Heart right ventricle (tissue), 16 donors: ENCODE results near the gene ETNPPL. TPM values are rescaled to one million over a fixed set of nuclear protein-coding genes. Genes with fewer than 3 reads are reported as not detected.

Experiments
- ATAC-seq, 8 donors: fragments of 200-7000 bp; cut with Tn5 transposase; one replicate each; pipeline ENCODE4 v1.9.1; 2020; ENCODE audit warnings: mild to moderate bottlenecking in 8 of 8, moderate library complexity in 8 of 8, moderate number of reproducible peaks in 1 of 8
- DNase-seq, 2 donors: peaks; one replicate each; pipeline ENCODE4 v3.0.0-alpha.2; 2020
- H3K27ac ChIP-seq, 10 donors: fragments of 200-600 bp; sonication (generic) in 2 of 10; one replicate each; pipeline versions ENCODE4 v1.5.0 to v1.8.0; 2020 to 2022; ENCODE audit warnings: mild to moderate bottlenecking in 3 of 10
- H3K27me3 ChIP-seq, 7 donors: fragments of 200-600 bp; one replicate each; pipeline ENCODE4 v1.8.0; 2021 to 2022; ENCODE audit warnings: mild to moderate bottlenecking in 2 of 7
- H3K36me3 ChIP-seq, 9 donors: fragments of 200-600 bp; sonication (generic) in 1 of 9; one replicate each; pipeline versions ENCODE4 v1.5.0 to v1.8.0; 2020 to 2022; ENCODE audit warnings: mild to moderate bottlenecking in 2 of 9
- H3K4me1 ChIP-seq, 9 donors: fragments of 200-600 bp; sonication (generic) in 1 of 9; one replicate each; pipeline versions ENCODE4 v1.5.0 to v1.8.0; 2020 to 2022; ENCODE audit warnings: mild to moderate bottlenecking in 4 of 9
- H3K4me3 ChIP-seq, 10 donors: fragments of 200-600 bp; sonication (generic) in 2 of 10; one replicate each; pipeline versions ENCODE4 v1.5.0 to v1.8.0; 2020 to 2022; ENCODE audit warnings: mild to moderate bottlenecking in 7 of 10, moderate library complexity in 2 of 10
- H3K9me3 ChIP-seq, 11 donors: fragments of 200-600 bp in 10 of 11; sonication (generic) in 2 of 11; one replicate each; pipeline versions ENCODE4 v1.5.0 to v1.8.0; 2013 to 2022; ENCODE audit warnings: mild to moderate bottlenecking in 2 of 11, control low read depth in 1 of 11, moderate library complexity in 1 of 11
- WGBS, 2 donors: extraction: QIAGEN DNeasy Blood & Tissue Kit; methylation state at CpG; one replicate each; pipeline ENCODE4 v1.1.7; 2013; ENCODE audit warnings: inconsistent platforms in 1 of 2; 5-methylcytosine and 5-hydroxymethylcytosine counted together
- intact Hi-C, 10 donors: fragments of 100-400 bp; cut with DNase I; formaldehyde crosslinking; loops; one replicate each; pipeline versions ENCODE4 v1.11.1 to v1.14.2; 2022
- polyA plus RNA-seq, 2 donors: library from polyadenylated mRNA; stranded (reverse); fragments of 200-250 nt; gene quantifications; one replicate each; pipeline ENCODE4 v1.2.3, GENCODE V29; 2013
- total RNA-seq, 10 donors: library from RNA; stranded (reverse); fragmentation: NEBNext Ultra II Directional in 3 of 10; extraction: Animal tissue kit (Norgen Biotek cat#: 25700) in 3 of 10; gene quantifications; one replicate each; pipeline versions ENCODE4 v1.2.1 to v1.2.4, GENCODE V29; 2021 to 2023
- TF ChIP-seq, protein P1 (sequence below), 9 donors: fragments of 200-600 bp; sonication (generic) in 2 of 9; IDR thresholded peaks; one replicate each; pipeline versions ENCODE4 v1.5.0 to v1.8.0; 2021 to 2022; ENCODE audit warnings: antibody characterized with exemption in 9 of 9, mild to moderate bottlenecking in 5 of 9, moderate library complexity in 1 of 9
- donor health status: Arrhythmogenic right ventricular cardiomyopathy.
- donor health status: ischemic (EF 13 %, LVEDD 7.1; RV severe dilation, severe dysfunction).
- donor health status: healthy with polysubstance abuse.
- donor health status: DM: no; HTN: yes; CAD: no.
- donor health status: DM: no; HTN: no; CAD: no.
- donor health status: ischemic (EF 25% LVEDD 6.9; RV normal size, moderate dysfunction).
- donor health status: ischemic (EF 25% LVEDD 5.7; RV mildly dilated, moderate dysfunction).
- donor health status: healthy.
- donor health status: DM: yes; HTN: yes; CAD: no.
- donor health status: Ischemic cardiomyopathy.
- donor health status: ischemic (EF 35%, LVEDD 5.7; RV mildly dilated, moderate dysfunction).
- donor health status: nonischemic (EF 11% LVEDD 7.7; RV severe dilation, severe dysfunction).
- donor health status: DM: yes; HTN: yes; CAD: no.
- donor health status: PGD.
- donor health status: ischemic (EF 29% LVEDD 5.4; RV normal size, mild dysfunction).
- donor health status: nonischemic (EF 23%, LVEDD 6.1; RV moderate dilation, normal function).

ETNPPL gene
- total and polyA plus RNA-seq, 12 donors: 1.9 to 45.8 (median 5.4) TPM

DNA sequence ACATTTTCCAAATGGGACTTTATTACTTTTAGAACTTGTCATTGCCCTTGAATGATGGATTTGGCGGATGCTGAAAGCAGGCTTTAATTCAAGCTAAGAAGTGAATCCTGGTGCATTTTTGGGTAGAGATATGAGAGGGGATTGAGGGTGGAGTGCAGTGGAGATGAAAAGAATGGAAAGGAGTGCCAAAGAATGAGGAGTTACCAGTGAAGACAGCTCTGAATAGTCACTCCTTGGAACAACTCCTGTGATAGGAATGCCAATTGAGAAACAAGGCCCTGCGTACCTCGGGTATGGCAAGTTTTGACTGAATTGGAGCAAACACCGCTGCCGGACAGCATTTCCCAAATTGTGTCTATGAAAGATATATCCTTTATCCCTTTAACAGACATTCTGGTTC, 36.5 kb upstream of the ETNPPL start:
- ATAC-seq (no peak), DNase-seq (no peak)
- Histone ChIP-seq H3K4me1 (peaks cover 0 to 12% (median 7%) of the 10 kb centered on the region in 9 donors), H3K36me3 (no peaks in the 10 kb centered on the region), H3K9me3 (no peaks in the 10 kb centered on the region), H3K27me3 (no peaks in the 10 kb centered on the region), H3K4me3 (no peak overlapping the region), H3K27ac (no peak overlapping the region)
- WGBS, 2 donors: 58 to 74% methylated on average over 5 of the region's 5 CpGs
- intact Hi-C loops: no loop called here
- TF ChIP-seq, protein P1, sequence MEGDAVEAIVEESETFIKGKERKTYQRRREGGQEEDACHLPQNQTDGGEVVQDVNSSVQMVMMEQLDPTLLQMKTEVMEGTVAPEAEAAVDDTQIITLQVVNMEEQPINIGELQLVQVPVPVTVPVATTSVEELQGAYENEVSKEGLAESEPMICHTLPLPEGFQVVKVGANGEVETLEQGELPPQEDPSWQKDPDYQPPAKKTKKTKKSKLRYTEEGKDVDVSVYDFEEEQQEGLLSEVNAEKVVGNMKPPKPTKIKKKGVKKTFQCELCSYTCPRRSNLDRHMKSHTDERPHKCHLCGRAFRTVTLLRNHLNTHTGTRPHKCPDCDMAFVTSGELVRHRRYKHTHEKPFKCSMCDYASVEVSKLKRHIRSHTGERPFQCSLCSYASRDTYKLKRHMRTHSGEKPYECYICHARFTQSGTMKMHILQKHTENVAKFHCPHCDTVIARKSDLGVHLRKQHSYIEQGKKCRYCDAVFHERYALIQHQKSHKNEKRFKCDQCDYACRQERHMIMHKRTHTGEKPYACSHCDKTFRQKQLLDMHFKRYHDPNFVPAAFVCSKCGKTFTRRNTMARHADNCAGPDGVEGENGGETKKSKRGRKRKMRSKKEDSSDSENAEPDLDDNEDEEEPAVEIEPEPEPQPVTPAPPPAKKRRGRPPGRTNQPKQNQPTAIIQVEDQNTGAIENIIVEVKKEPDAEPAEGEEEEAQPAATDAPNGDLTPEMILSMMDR (IDR thresholded peaks at IDR 0.05): no peak

DNA sequence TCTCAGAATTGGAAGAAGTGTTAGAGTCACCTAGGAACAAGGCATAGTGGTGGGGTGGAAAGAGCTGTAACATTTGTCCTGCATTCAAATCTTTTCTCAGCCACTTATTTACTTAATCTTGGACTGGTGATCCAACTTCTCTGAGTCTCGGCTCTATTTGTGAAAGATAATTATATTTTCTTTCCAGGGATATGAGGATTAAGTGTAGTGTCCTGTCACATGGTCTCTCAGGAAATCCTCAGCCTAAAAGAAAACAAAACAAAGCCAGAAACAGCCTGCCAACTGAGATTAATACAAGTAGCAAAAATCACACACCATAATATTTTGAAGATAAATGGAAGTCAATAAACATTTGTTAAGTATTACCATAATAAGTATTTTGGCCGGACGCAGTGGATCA, 33.3 kb upstream of the ETNPPL start:
- no peaks in the 10 kb centered on the region for H3K27me3 ChIP-seq

DNA sequence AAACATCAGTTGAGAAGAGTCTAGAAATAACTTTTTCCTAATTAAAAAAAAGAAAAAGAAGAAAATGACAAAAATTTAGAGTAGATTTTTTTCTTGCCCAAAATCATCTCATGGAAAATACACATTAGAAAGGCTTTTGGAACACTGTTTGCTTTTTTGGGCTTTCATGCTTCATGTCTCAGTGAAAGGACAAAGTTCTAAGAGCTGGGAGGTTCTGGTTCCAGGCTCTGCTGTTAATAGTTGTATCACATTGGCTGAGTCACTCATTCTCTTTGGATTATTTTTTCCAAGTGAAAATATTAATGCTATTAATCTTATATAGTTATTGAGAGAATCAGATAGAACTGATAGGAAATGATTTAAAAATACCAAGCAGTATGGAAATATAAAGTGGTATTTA, 32.9 kb upstream of the ETNPPL start:
- intact Hi-C loops: no loop called here

More for the DNA sequence above, 33.3 kb upstream of the ETNPPL start:
- peak in 6 of 8 donors; percentile 42 to 70 (median 56) for ATAC-seq
- TF ChIP-seq, protein P1 (IDR thresholded peaks at IDR 0.05): no peak
- peak overlapping the region in 2 of 10 donors; percentile 31 to 55 for H3K27ac ChIP-seq
- WGBS, 2 donors: 28 to 56% methylated on average over 3 of the region's 3 CpGs
- H3K4me1 ChIP-seq: peaks cover 0 to 19% (median 10%) of the 10 kb centered on the region in 9 donors
- H3K9me3 ChIP-seq: no peaks in the 10 kb centered on the region
- intact Hi-C loops: no loop called here
- no peak overlapping the region for H3K4me3 ChIP-seq
- DNase-seq: no peak
- no peaks in the 10 kb centered on the region for H3K36me3 ChIP-seq

DNA sequence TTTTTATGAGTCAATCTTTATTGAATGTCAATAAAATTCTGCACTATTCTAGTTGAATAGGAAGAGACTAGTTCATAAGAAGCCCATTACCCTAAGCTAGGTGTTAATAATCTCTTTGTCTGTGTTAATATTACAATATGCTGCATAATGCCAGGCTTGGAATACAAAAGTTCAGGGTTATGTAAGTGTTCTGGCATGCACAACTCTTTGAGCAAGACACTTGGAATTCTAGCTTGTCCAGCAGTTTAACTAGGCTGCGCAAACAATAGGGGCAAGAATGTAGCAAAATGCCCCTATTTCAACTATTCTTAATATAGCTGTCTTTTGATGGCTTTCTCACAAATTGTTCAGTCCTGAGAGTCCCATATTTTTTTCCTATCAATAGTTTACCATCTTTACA, 31.3 kb upstream of the ETNPPL start:
- no peaks in the 10 kb centered on the region for H3K36me3 ChIP-seq
- no peak overlapping the region for H3K27ac ChIP-seq
- TF ChIP-seq, protein P1 (IDR thresholded peaks at IDR 0.05): no peak
- H3K27me3 ChIP-seq: no peaks in the 10 kb centered on the region
- no peak for DNase-seq
- peak in 3 of 8 donors; percentile 59 to 76 (median 66) for ATAC-seq
- peaks cover 0 to 19% (median 10%) of the 10 kb centered on the region in 9 donors for H3K4me1 ChIP-seq
- intact Hi-C loops: no loop called here
- H3K4me3 ChIP-seq: no peak overlapping the region
- H3K9me3 ChIP-seq: no peaks in the 10 kb centered on the region
- 36 to 55% methylated on average over 1 of the region's 1 CpG for WGBS, 2 donors

More for the DNA sequence above, 32.9 kb upstream of the ETNPPL start:
- H3K4me3 ChIP-seq: no peak overlapping the region
- TF ChIP-seq, protein P1 (IDR thresholded peaks at IDR 0.05): no peak
- no peaks in the 10 kb centered on the region for H3K27me3 ChIP-seq
- no peaks in the 10 kb centered on the region for H3K9me3 ChIP-seq
- no peak for DNase-seq
- H3K36me3 ChIP-seq: no peaks in the 10 kb centered on the region
- peak overlapping the region in 2 of 10 donors; percentile 31 to 55 for H3K27ac ChIP-seq
- H3K4me1 ChIP-seq: peaks cover 0 to 19% (median 10%) of the 10 kb centered on the region in 9 donors
- peak in 4 of 8 donors; percentile 39 to 67 (median 60) for ATAC-seq
